ENCODE data around the gene C11orf68.
"Not testable (repeated sequence)": the region's sequence is repeated elsewhere in the genome, so short reads cannot be mapped to it uniquely, and the experiment has no call there.

Gene C11orf68

DNA sequence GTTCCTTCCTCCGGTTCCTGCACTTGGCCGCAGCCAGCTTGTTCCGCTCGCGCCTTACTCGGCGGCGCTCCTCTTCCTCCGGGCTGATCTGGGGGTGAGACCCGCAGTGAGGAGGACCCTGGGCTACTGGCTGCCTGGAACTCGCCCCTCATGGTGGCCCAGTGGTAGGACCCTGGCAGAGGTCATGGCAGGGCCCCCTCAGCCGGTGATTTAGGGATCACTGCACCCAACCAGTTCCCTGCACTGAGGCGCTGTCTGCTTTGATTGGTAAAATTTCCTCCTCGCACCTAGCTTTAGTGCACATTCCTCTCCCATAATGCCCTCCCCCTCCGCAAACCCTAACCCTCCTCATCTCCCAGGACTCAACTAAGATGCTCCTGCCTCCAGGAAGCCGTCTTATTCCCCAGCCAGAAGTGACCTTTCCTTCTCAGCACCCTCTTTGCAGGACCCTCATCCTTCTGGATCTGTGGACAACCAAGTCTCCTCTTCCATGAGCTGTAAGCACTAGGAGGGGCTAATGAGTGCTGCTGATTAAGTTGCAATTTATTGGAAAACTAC, 24.7 kb downstream of the C11orf68 start:
- TF ChIP-seq, protein P1, sequence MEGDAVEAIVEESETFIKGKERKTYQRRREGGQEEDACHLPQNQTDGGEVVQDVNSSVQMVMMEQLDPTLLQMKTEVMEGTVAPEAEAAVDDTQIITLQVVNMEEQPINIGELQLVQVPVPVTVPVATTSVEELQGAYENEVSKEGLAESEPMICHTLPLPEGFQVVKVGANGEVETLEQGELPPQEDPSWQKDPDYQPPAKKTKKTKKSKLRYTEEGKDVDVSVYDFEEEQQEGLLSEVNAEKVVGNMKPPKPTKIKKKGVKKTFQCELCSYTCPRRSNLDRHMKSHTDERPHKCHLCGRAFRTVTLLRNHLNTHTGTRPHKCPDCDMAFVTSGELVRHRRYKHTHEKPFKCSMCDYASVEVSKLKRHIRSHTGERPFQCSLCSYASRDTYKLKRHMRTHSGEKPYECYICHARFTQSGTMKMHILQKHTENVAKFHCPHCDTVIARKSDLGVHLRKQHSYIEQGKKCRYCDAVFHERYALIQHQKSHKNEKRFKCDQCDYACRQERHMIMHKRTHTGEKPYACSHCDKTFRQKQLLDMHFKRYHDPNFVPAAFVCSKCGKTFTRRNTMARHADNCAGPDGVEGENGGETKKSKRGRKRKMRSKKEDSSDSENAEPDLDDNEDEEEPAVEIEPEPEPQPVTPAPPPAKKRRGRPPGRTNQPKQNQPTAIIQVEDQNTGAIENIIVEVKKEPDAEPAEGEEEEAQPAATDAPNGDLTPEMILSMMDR (conservative IDR thresholded peaks at IDR 0.05; ENCODE audit: low read length), result no peak
- no peak overlapping the region for H3K4me3 ChIP-seq (ENCODE audit: low read length)
- no peak for DNase-seq (ENCODE audit: low read depth)

DNA sequence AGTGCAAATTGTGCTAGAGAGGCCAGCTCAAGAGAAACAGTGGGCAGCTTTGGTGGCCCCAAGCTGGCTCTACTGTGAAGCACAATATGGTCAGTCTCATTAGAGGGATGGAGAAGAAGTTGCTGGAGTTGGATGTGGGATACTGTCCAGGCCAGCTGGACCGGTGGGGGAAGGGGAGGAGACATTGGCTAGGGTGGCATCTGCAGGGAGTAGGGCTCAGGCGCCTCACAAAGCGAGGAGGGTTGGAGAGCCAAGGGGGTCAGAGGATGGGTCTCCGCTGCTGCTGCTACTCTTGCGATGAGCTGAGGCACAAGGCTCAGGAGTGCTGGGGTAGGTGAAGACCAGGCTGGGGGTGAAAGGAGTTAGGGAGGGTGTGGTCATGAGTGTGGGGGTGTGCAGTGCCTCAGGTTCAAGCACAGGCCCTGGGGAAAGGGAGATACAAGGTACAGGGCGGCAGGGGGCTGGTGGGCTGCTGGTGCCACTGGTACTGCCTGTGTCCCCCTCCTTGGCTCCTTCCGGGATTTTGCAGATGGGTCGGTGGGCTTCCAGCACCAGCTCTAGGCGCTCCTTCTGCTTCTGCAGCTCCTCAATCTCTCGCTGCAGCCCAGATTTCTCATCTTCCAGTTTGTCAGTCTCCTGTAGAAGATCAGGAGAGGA, 26.1 kb downstream of the C11orf68 start:
- peak overlapping the region; percentile 75 for H3K4me3 ChIP-seq (ENCODE audit: low read length)
- TF ChIP-seq, protein P1 (conservative IDR thresholded peaks at IDR 0.05; ENCODE audit: low read length), result no peak
- no peak for DNase-seq (ENCODE audit: low read depth)

DNA sequence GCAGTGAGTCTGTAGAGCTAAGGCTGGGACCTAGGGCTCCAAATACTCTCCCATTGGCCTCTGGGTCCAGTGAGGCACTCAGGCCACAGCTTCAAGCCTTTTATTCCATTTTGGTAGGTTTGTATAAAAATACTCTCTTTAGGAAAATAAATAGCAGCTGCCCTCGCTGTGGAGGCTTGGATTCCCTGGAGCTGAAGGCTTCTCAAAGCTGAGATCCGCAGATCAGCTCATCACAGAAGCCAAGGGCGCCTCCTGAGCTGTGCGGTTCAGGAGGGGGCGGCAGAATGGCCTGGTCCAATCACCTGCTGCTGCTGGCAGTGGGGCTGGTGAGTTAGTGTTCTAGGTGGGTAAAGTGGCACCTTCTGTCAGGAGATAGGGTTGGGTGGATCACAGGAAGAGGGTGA, 26.7 kb downstream of the C11orf68 start:
- H3K4me3 ChIP-seq (ENCODE audit: low read length), result peak overlapping the region; percentile 75
- DNase-seq (ENCODE audit: low read depth), result not testable (repeated sequence)

DNA sequence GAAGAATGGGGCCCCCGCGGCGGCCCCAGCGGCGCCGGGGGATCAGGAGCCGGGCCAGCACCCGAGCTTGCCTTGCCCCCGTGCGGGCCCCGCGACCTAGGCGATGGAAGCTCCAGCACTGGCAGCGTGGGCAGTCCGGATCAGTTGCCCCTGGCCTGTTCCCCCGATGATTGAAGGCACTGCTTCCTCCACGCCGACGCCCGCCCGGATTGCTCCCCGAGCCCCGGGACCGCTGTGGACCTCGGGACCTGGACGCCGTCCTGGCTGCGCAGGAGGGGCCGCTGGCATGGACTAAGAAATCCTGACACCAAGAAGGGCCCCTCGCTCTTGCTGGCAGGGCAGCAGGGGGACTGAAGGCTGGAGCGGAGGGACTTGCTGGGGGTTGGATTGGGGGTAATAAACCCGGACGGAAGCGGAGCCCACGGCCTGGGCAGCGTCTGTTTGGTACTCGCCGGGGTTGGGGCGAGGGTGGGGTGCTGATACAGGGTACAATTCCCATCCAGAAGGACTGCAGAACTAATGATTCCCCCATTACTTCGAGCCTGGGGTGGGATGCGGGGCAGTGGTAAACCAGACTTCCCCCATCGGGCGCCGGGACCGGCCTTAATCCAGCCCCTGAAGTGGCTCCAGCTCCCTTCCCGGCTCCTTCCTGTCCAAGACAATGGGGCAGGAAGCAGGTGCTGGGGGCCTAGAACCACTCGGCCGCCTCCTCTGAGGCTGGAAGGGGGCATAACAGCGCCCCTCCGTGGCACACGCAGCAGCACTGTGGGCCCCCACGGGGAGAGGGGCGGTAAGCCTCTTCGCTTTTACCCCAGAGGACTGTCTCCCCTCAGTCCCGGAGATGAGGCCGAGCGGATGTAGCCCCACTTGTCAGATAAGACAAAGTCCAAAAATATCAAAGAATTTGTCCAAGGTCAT, 27.4 kb downstream of the C11orf68 start:
- peak overlapping the region; percentile 75 for H3K4me3 ChIP-seq (ENCODE audit: low read length)
- no peak for DNase-seq (ENCODE audit: low read depth)
- TF ChIP-seq, protein P1 (conservative IDR thresholded peaks at IDR 0.05; ENCODE audit: low read length), result peak; percentile 31

DNA sequence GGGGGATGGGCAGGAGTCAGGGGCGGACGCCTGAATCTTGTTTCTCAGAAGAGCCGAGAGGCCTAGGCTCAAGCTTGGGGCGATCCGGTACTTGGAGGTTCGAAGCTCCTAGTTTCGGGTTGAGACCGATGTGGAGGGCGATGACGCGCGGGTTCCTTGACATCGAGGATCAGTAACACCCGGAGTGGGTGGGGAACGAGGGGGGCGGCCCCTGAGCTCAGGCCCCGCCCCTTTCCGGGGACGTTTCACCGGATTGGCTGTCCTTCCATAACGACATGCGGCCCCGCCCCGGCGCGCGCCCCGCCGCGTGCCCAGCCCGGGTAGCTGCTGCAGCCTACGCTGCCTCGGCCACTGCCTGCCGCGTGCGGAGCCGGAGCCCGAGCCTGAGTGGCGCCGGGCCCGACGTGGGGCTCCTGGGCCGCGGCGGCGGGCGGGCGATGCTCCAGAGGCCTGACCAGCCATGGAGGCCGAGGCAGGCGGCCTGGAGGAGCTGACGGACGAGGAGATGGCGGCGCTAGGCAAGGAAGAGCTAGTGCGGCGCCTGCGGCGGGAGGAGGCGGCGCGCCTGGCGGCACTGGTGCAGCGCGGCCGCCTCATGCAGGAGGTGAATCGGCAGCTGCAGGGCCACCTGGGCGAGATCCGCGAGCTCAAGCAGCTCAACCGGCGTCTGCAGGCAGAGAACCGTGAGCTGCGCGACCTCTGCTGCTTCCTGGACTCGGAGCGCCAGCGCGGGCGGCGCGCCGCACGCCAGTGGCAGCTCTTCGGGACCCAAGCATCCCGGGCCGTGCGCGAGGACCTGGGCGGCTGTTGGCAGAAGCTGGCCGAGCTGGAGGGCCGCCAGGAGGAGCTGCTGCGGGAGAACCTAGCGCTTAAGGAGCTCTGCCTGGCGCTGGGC, 28.3 kb downstream of the C11orf68 start, which contains the start of gene CCDC85B:
Gene CCDC85B, plus strand, starts transcription at position 350 of the 895 bp plus-strand sequence. Its CDS starts 111 bp downstream, at position 461.
- TF ChIP-seq, protein P1 (conservative IDR thresholded peaks at IDR 0.05; ENCODE audit: low read length), result no peak; the same call in 1 of the 2 replicates
- peak; percentile 96 for DNase-seq (ENCODE audit: low read depth)
- H3K4me3 ChIP-seq (ENCODE audit: low read length), result peak within 1 kb of the TSS; percentile 75

DNA sequence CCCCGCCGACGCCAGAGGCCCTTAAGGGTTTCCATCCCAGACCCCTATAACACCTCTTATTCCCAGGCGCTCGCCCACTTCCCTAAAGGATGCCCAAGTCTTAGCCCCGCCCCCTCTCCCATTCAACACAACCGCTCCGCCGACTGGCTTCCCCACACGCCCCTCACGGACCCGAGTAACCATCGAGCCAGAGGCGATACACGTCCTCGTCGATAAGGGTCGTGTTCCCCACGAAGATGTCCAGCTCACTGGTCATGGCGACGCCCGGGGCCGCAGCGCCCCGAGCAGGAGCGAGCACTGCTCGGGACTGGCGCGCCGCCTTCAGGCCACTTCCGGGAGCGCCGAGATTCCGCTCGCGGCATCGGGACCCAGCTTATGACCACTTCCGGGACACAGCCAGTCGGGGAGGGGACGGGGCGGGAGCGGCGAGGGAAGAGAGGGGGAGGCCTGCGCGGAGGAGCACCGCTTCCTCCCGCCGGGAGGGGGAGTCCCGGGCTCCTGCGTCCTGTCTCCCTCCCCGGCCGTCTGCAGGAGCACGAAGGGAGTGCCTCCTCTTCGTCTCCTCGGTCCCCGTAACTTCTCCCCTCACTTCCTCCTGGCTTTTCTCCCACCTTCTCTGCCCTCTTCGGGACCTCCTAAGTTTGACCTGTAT, 30.6 kb downstream of the C11orf68 start, which contains the start of gene FIBP:
Gene FIBP, minus strand, starts transcription at position 309 of the 652 bp plus-strand sequence. Its CDS starts 53 bp downstream, at position 256.
- TF ChIP-seq, protein P1 (conservative IDR thresholded peaks at IDR 0.05; ENCODE audit: low read length), result no peak; the same call in none of the 2 replicates
- peak within 1 kb of the TSS; percentile 93 for H3K4me3 ChIP-seq (ENCODE audit: low read length)
- peak; percentile 97 for DNase-seq (ENCODE audit: low read depth)

Measured in AG10803 (cell line).